ENCODE measurements around the gene MBD3L5.

DNA sequence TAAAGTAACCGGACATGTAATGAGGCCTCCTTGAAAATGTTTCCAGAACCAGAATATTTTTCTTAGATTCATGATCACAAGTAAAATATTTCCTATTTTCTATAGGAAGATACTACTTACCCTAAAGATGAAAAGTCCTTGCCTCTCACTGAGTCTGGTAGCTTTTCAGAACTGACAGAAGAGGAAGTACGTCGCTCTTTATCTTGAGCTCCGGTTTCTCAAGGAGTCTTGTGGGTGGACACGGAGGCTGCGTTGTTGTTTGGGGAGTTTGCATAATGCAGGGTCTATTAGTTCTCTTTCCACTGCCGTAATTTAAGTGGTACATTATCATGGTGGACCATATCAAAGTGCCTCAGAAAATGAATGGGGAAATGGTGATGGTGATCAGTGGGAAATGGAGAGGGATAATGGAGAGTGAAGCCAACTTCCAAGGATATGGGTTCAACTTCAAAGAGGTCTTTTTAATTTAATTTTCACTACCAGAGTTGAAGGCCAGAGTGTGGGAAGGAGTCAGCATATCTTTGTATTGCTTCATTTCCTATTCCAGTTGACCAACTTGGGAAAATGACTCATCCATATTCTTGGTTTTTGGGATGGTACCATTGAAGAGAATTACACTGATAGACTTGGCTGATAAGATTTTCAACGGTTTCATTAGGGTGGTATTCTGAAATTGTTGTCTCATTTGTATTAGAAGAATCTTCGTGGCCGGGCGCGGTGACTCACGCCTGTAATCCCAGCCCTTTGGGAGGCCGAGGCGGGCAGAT lies 32.5 kb upstream of the MBD3L5 start:
- TF ChIP-seq, protein P1, sequence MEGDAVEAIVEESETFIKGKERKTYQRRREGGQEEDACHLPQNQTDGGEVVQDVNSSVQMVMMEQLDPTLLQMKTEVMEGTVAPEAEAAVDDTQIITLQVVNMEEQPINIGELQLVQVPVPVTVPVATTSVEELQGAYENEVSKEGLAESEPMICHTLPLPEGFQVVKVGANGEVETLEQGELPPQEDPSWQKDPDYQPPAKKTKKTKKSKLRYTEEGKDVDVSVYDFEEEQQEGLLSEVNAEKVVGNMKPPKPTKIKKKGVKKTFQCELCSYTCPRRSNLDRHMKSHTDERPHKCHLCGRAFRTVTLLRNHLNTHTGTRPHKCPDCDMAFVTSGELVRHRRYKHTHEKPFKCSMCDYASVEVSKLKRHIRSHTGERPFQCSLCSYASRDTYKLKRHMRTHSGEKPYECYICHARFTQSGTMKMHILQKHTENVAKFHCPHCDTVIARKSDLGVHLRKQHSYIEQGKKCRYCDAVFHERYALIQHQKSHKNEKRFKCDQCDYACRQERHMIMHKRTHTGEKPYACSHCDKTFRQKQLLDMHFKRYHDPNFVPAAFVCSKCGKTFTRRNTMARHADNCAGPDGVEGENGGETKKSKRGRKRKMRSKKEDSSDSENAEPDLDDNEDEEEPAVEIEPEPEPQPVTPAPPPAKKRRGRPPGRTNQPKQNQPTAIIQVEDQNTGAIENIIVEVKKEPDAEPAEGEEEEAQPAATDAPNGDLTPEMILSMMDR (IDR thresholded peaks at IDR 0.05; ENCODE audit: low read depth, low read length, missing input control) = no peak
- TF ChIP-seq JUND (IDR thresholded peaks at IDR 0.05) (no peak), TAF1 (conservative IDR thresholded peaks at IDR 0.05) (no peak), RAD21 (IDR thresholded peaks at IDR 0.05) (no peak), NR2F2 (IDR thresholded peaks at IDR 0.05) (no peak), EGR1 (IDR thresholded peaks at IDR 0.05; ENCODE audit: low read depth in 2 of 2) (no peak), YY1 (IDR thresholded peaks at IDR 0.05) (no peak), SP1 (IDR thresholded peaks at IDR 0.05) (no peak)
- TF ChIP-seq, protein P2, sequence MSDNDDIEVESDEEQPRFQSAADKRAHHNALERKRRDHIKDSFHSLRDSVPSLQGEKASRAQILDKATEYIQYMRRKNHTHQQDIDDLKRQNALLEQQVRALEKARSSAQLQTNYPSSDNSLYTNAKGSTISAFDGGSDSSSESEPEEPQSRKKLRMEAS (IDR thresholded peaks at IDR 0.05) = no peak
- TF ChIP-seq, protein P3, sequence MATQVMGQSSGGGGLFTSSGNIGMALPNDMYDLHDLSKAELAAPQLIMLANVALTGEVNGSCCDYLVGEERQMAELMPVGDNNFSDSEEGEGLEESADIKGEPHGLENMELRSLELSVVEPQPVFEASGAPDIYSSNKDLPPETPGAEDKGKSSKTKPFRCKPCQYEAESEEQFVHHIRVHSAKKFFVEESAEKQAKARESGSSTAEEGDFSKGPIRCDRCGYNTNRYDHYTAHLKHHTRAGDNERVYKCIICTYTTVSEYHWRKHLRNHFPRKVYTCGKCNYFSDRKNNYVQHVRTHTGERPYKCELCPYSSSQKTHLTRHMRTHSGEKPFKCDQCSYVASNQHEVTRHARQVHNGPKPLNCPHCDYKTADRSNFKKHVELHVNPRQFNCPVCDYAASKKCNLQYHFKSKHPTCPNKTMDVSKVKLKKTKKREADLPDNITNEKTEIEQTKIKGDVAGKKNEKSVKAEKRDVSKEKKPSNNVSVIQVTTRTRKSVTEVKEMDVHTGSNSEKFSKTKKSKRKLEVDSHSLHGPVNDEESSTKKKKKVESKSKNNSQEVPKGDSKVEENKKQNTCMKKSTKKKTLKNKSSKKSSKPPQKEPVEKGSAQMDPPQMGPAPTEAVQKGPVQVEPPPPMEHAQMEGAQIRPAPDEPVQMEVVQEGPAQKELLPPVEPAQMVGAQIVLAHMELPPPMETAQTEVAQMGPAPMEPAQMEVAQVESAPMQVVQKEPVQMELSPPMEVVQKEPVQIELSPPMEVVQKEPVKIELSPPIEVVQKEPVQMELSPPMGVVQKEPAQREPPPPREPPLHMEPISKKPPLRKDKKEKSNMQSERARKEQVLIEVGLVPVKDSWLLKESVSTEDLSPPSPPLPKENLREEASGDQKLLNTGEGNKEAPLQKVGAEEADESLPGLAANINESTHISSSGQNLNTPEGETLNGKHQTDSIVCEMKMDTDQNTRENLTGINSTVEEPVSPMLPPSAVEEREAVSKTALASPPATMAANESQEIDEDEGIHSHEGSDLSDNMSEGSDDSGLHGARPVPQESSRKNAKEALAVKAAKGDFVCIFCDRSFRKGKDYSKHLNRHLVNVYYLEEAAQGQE (IDR thresholded peaks at IDR 0.05) = no peak
